Right lobe of liver (tissue), 6 donors: Measurements from ENCODE around the gene NSRP1. TPM values are rescaled to one million over a fixed set of nuclear protein-coding genes. Genes with fewer than 3 reads are reported as not detected.

Experiments used
- ATAC-seq, 4 donors: fragments of 200-7000 bp; cut with Tn5 transposase; one replicate each; pipeline ENCODE4 v1.9.1; 2020; ENCODE audit warnings: mild to moderate bottlenecking in 4 of 4, moderate library complexity in 4 of 4
- DNase-seq, 3 donors: peaks; one replicate each; pipeline ENCODE4 v3.0.0-alpha.2; 2020
- H3K27ac ChIP-seq, 3 donors: fragments of 200-600 bp; one replicate each; pipeline ENCODE4 v1.8.0; 2022
- H3K27me3 ChIP-seq, 2 donors: fragments of 200-600 bp; one replicate each; pipeline ENCODE4 v1.8.0; 2022
- H3K36me3 ChIP-seq, 4 donors: fragments of 200-600 bp; sonication (generic) in 1 of 4; one replicate each; pipeline versions ENCODE4 v1.5.1 to v1.8.0; 2017 to 2022; ENCODE audit warnings: control low read depth in 1 of 4
- H3K4me1 ChIP-seq, 4 donors: fragments of 200-600 bp; sonication (generic) in 1 of 4; one replicate each; pipeline versions ENCODE4 v1.5.1 to v1.8.0; 2017 to 2022; ENCODE audit warnings: control low read depth in 1 of 4
- H3K4me3 ChIP-seq, 3 donors: fragments of 200-600 bp; one replicate each; pipeline ENCODE4 v1.8.0; 2022
- H3K9me3 ChIP-seq, 4 donors: fragments of 200-600 bp; sonication (generic) in 1 of 4; one replicate each; pipeline versions ENCODE4 v1.5.1 to v1.8.0; 2017 to 2022; ENCODE audit warnings: control low read depth in 1 of 4
- POLR2A ChIP-seq: fragments of 450-650 bp; IDR thresholded peaks from one replicate; pipeline ENCODE4 v1.6.1; 2017; ENCODE audit warnings: antibody characterized with exemption, mild to moderate bottlenecking
- WGBS: methylation state at CpG from one replicate; pipeline ENCODE4 v1.1.6; 2018; ENCODE audit warnings: low coverage, low lambda C conversion rate; ENCODE audit not compliant: insufficient coverage; ENCODE audit errors: missing lambda C conversion rate; 5-methylcytosine and 5-hydroxymethylcytosine counted together
- intact Hi-C, 2 donors: fragments of 100-400 bp; cut with DNase I; formaldehyde crosslinking; loops; one replicate each; pipeline versions ENCODE4 v1.11.2 to v1.14.1; 2022
- total RNA-seq, 6 experiments: library from RNA; depleted of rRNA in 2 of 6; stranded (reverse); fragments of >200 nt in 2 of 6; fragmentation: NEBNext Ultra II Directional in 3 of 6; extraction: Animal tissue kit (Norgen Biotek cat#: 25700) in 3 of 6; gene quantifications; one replicate each; pipeline versions ENCODE4 v1.1.0 to v1.2.4, GENCODE V29; 2016 to 2023
- TF ChIP-seq, protein P1 (sequence below), 4 donors: fragments of 200-600 bp in 3 of 4; fragments of 450-650 bp in 1 of 4; IDR thresholded peaks; one replicate each; pipeline versions ENCODE4 v1.5.1 to v1.8.0; 2016 to 2022; ENCODE audit warnings: antibody characterized with exemption in 4 of 4, mild to moderate bottlenecking in 2 of 4
- donor health status: DM: no; HTN: yes; CAD: no.
- donor health status: DM: no; HTN: no; CAD: no.
- donor health status: DM: no; HTN: no; CAD: no.
- donor health status: DM: no; HTN: yes; CAD: no.
- donor health status: DM: no; HTN: yes; CAD: no.

Gene NSRP1
- total RNA-seq, 6 experiments from 2014 or later: 5.8 to 11.7 (median 8.1) TPM

DNA sequence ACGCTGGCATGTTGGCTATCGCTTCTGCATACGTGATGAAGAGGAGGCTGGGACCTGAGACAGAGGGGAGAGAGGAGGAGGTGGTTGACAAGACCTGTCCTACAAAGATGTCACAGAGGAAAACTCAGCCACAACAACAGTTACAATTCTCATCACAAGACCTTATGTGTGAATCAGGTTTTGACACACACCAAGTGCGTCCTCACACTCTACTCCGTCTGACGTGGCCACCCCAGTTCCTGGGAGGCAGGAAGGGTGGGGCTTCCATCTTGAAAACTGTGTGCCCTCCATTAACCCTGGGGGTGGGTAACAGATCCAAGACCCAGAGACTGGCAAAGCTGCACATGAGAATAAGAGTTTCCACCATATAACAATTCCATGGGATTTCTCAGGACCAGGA lies 94.8 kb downstream of the NSRP1 start:
- WGBS: 71% methylated on average over 5 of the region's 6 CpGs

DNA sequence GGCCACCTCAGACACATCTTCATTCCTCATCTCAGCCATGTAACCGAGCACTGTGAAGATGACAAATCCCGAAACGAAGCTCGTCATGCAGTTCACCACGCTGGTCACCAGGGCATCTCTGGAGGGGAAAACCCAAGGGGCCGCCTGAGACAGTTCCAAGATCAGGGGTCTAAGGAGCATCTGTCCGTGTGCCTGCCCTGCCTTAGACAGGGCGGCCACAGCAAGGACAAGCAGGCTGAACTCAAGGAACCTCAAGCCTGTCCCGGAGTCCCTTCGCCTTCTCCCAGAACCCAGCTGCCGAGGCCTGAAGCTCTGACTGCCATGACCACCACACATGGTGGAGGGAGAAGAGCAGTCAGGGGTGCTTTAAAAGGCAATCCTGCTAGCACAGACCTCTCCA lies 96.1 kb downstream of the NSRP1 start:
- Histone ChIP-seq H3K4me3 (no peak overlapping the region), H3K4me1 (no peaks in the 10 kb centered on the region), H3K36me3 (no peaks in the 10 kb centered on the region), H3K27me3 (no peaks in the 10 kb centered on the region), H3K9me3 (no peaks in the 10 kb centered on the region), H3K27ac (no peak overlapping the region)
- DNase-seq (no peak), ATAC-seq (no peak)
- intact Hi-C loops: no loop called here
- WGBS: 90% methylated on average over 2 of the region's 11 CpGs
- TF ChIP-seq, protein P1, sequence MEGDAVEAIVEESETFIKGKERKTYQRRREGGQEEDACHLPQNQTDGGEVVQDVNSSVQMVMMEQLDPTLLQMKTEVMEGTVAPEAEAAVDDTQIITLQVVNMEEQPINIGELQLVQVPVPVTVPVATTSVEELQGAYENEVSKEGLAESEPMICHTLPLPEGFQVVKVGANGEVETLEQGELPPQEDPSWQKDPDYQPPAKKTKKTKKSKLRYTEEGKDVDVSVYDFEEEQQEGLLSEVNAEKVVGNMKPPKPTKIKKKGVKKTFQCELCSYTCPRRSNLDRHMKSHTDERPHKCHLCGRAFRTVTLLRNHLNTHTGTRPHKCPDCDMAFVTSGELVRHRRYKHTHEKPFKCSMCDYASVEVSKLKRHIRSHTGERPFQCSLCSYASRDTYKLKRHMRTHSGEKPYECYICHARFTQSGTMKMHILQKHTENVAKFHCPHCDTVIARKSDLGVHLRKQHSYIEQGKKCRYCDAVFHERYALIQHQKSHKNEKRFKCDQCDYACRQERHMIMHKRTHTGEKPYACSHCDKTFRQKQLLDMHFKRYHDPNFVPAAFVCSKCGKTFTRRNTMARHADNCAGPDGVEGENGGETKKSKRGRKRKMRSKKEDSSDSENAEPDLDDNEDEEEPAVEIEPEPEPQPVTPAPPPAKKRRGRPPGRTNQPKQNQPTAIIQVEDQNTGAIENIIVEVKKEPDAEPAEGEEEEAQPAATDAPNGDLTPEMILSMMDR (IDR thresholded peaks at IDR 0.05): no peak

More for the DNA sequence above, 94.8 kb downstream of the NSRP1 start:
- ATAC-seq (no peak), DNase-seq (no peak)
- Histone ChIP-seq H3K27me3 (no peaks in the 10 kb centered on the region), H3K4me3 (no peak overlapping the region), H3K36me3 (no peaks in the 10 kb centered on the region), H3K27ac (no peak overlapping the region), H3K9me3 (no peaks in the 10 kb centered on the region), H3K4me1 (no peaks in the 10 kb centered on the region)
- intact Hi-C loops: no loop called here
- TF ChIP-seq POLR2A: no peak
- TF ChIP-seq, protein P1 (IDR thresholded peaks at IDR 0.05): no peak

DNA sequence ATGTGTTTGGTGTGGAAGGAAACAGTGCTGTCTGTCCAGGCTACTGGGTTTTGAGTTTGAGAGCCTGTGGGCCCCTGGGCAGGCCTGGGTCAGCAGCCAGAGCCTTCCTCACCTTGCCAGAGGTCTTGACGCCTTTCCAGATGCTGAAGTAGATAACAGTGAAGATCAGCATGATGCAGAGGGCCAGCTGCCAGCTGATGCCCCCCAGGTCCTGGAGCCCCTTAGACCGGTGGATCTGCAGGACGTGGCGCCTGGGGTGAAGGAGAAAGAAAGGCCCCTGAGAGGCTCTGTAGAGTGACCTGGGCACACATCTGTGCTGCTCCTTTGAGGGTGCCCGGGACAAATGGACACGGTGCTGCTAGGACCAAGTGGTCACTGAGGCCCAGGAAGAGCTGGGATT lies 100.4 kb downstream of the NSRP1 start:
- no peak overlapping the region for H3K4me3 ChIP-seq
- no peak overlapping the region for H3K27ac ChIP-seq
- peaks cover 0 to 10% (median 0%) of the 10 kb centered on the region in 4 donors for H3K4me1 ChIP-seq
- no peak for DNase-seq
- no peaks in the 10 kb centered on the region for H3K9me3 ChIP-seq
- WGBS: no CpG with 5 or more reads among the region's 6 CpGs
- ATAC-seq: no peak
- H3K36me3 ChIP-seq: no peaks in the 10 kb centered on the region
- no peaks in the 10 kb centered on the region for H3K27me3 ChIP-seq
- TF ChIP-seq, protein P1 (IDR thresholded peaks at IDR 0.05): no peak
- no peak for TF ChIP-seq POLR2A
- intact Hi-C loops: no loop called here

DNA sequence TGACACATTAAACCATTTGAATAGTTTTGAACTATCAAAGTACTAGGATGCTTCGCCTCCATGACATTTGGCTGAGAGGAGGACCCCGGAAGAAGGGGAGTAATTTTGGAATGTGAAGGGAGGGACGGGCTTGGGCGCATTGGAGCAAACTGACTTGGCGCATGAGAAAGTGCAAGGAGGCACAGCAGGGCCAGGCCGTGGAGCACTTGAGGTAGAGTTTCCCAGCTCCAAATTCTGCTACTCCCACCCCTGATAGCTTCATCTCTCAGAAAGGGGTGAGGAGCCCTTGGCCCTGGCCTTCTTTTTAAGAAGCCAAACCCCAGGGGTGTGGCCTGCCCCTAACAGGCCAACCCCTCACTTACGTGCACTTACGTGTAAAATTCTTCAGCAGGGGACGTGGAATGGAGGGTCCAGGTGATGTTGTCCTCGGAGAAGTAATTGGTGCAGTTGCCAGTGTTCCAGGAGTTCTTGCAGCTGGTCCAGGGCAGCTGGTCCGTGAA lies 101.2 kb downstream of the NSRP1 start:
- Histone ChIP-seq H3K4me1 (peaks cover 0 to 10% (median 0%) of the 10 kb centered on the region in 4 donors), H3K9me3 (no peaks in the 10 kb centered on the region), H3K4me3 (no peak overlapping the region), H3K36me3 (no peaks in the 10 kb centered on the region), H3K27me3 (no peaks in the 10 kb centered on the region), H3K27ac (no peak overlapping the region)
- no peak for DNase-seq
- no peak for ATAC-seq
- TF ChIP-seq, protein P1 (IDR thresholded peaks at IDR 0.05): no peak
- TF ChIP-seq POLR2A: no peak
- WGBS: 84% methylated on average over 8 of the region's 11 CpGs
- intact Hi-C loops: no loop called here

DNA sequence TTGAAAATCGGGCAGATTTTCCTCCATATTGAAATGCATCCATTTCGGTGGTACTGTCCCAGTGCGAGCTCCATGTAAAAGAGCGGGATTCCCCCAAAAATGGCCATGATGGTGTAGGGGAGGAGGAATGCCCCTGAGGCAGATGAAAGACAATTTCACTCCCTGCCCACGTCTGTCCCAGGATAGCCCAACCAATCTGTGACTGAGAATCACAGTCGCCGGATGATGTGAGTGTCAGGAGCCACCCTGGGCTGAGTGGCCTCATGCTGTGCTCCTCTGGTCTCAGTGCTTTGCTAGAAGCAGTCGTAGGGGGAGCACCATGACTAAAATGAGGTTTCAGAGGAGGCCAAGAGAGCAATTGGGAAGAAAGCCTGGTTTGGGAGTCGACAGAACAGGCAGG lies 102.2 kb downstream of the NSRP1 start:
- no peak overlapping the region for H3K27ac ChIP-seq
- 90% methylated on average over 5 of the region's 9 CpGs for WGBS
- H3K36me3 ChIP-seq: no peaks in the 10 kb centered on the region
- no peak for TF ChIP-seq POLR2A
- TF ChIP-seq, protein P1 (IDR thresholded peaks at IDR 0.05): no peak
- no peaks in the 10 kb centered on the region for H3K27me3 ChIP-seq
- H3K4me3 ChIP-seq: no peak overlapping the region
- no peak for DNase-seq
- ATAC-seq: no peak
- no peaks in the 10 kb centered on the region for H3K9me3 ChIP-seq
- peaks cover 0 to 10% (median 0%) of the 10 kb centered on the region in 4 donors for H3K4me1 ChIP-seq
- intact Hi-C loops: no loop called here
